Uterus (tissue), 2 donors: ENCODE results near the gene TMCO4.

Source experiments
- CTCF ChIP-seq, 4 experiments: fragments of 200-600 bp in 2 of 4; fragments of 450-650 bp in 2 of 4; sonication (generic) in 2 of 4; IDR thresholded peaks; one replicate each; pipeline ENCODE4 v1.5.1; 2016 to 2019; ENCODE audit warnings: antibody characterized with exemption in 4 of 4, mild to moderate bottlenecking in 2 of 4, moderate library complexity in 1 of 4
- POLR2A ChIP-seq, 2 donors: fragments of 450-650 bp; IDR thresholded peaks; one replicate each; pipeline ENCODE4 v1.6.1; 2016; ENCODE audit warnings: antibody characterized with exemption in 2 of 2, mild to moderate bottlenecking in 1 of 2, moderate library complexity in 1 of 2

GRCh38 chr1:19723874-19724273 is 75.8 kb downstream of the TMCO4 start:
- no peak for TF ChIP-seq CTCF (IDR thresholded peaks at IDR 0.05)
- no peak for TF ChIP-seq POLR2A (IDR thresholded peaks at IDR 0.05)
